HG03378 (cell line): ENCODE data around the gene EVC2.

Source experiments
- ATAC-seq: cut with Tn5 transposase; IDR thresholded peaks from one replicate; pipeline ENCODE4 v1.9.1; 2021; ENCODE audit warnings: mild to moderate bottlenecking, moderate library complexity; ENCODE audit not compliant: unreplicated experiment

EVC2 gene

GRCh38 chr4:5572114-5572513, 136.2 kb downstream of the EVC2 start:
- ATAC-seq: no peak

GRCh38 chr4:5571646-5572045, 136.7 kb downstream of the EVC2 start:
- no peak for ATAC-seq

GRCh38 chr4:5569451-5569850, 138.9 kb downstream of the EVC2 start:
- no peak for ATAC-seq

GRCh38 chr4:5568931-5569330, 139.4 kb downstream of the EVC2 start:
- ATAC-seq: no peak

GRCh38 chr4:5568336-5568735, 140.0 kb downstream of the EVC2 start:
- ATAC-seq: no peak

GRCh38 chr4:5566991-5567390, 141.4 kb downstream of the EVC2 start:
- ATAC-seq: no peak

GRCh38 chr4:5566526-5566925, 141.8 kb downstream of the EVC2 start:
- ATAC-seq: no peak

GRCh38 chr4:5563856-5564255, 144.5 kb downstream of the EVC2 start:
- no peak for ATAC-seq

- no peak for ATAC-seq
Observed at GRCh38 chr4:5562476-5562875, 145.9 kb downstream of the EVC2 start.

GRCh38 chr4:5561286-5561685, 147.1 kb downstream of the EVC2 start:
- no peak for ATAC-seq

- no peak for ATAC-seq
Observed at GRCh38 chr4:5558502-5558901, 149.9 kb downstream of the EVC2 start.

- no peak for ATAC-seq
Observed at GRCh38 chr4:5554376-5554775, 154.0 kb downstream of the EVC2 start.

- no peak for ATAC-seq
Observed at GRCh38 chr4:5553801-5554200, 154.6 kb downstream of the EVC2 start.

GRCh38 chr4:5552451-5552850, 155.9 kb downstream of the EVC2 start:
- ATAC-seq: no peak

GRCh38 chr4:5547651-5548249, 160.6 kb downstream of the EVC2 start:
- no peak for ATAC-seq

GRCh38 chr4:5545271-5545670, 163.1 kb downstream of the EVC2 start:
- no peak for ATAC-seq

- no peak for ATAC-seq
Observed at GRCh38 chr4:5544762-5545161, 163.6 kb downstream of the EVC2 start.

- no peak for ATAC-seq
Observed at GRCh38 chr4:5543681-5544080, 164.7 kb downstream of the EVC2 start.

- ATAC-seq: no peak
Observed at GRCh38 chr4:5541169-5541568, 167.2 kb downstream of the EVC2 start.

GRCh38 chr4:5539584-5539983, 168.8 kb downstream of the EVC2 start:
- no peak for ATAC-seq

- ATAC-seq: no peak
Observed at GRCh38 chr4:5532100-5532499, 176.3 kb downstream of the EVC2 start.

GRCh38 chr4:5528031-5528436, 180.3 kb downstream of the EVC2 start:
- no peak for ATAC-seq

GRCh38 chr4:5527211-5527610, 181.1 kb downstream of the EVC2 start:
- ATAC-seq: no peak
